Stomach (tissue), 4 donors: ENCODE results near the gene CCT3.

Source experiments
- CTCF ChIP-seq, 7 experiments: fragments of 450-650 bp in 4 of 7; fragments of 200-600 bp in 3 of 7; sonication (generic) in 3 of 7; IDR thresholded peaks; one replicate each; pipeline ENCODE4 v1.5.1; 2016 to 2019; ENCODE audit warnings: antibody characterized with exemption in 7 of 7, control low read depth in 2 of 7, mild to moderate bottlenecking in 1 of 7
- EP300 ChIP-seq: sonication (generic); formaldehyde crosslinking; IDR thresholded peaks from one replicate; pipeline ENCODE4 v1.6.1; 2017; ENCODE audit warnings: antibody characterized with exemption
- POLR2AphosphoS5 ChIP-seq, 3 donors: sonication (generic); formaldehyde crosslinking; IDR thresholded peaks; one replicate each; pipeline ENCODE4 v1.6.1; 2016; ENCODE audit warnings: antibody characterized with exemption in 3 of 3

- no peak for TF ChIP-seq EP300
- TF ChIP-seq CTCF (IDR thresholded peaks at IDR 0.05): no peak
- no peak for TF ChIP-seq POLR2AphosphoS5 (IDR thresholded peaks at IDR 0.05)
These were observed 39.2 kb downstream of the CCT3 start, which contains the start of gene VHLL for GRCh38 chr1:156298852-156299357.
